Measurements from ENCODE around the gene SCAMP4. TPM values are rescaled to one million over a fixed set of nuclear protein-coding genes. Genes with fewer than 3 reads are reported as not detected.

SCAMP4 gene
- total RNA-seq, 2 experiments from 2014 or later = 21.3 to 49.9 TPM

DNA sequence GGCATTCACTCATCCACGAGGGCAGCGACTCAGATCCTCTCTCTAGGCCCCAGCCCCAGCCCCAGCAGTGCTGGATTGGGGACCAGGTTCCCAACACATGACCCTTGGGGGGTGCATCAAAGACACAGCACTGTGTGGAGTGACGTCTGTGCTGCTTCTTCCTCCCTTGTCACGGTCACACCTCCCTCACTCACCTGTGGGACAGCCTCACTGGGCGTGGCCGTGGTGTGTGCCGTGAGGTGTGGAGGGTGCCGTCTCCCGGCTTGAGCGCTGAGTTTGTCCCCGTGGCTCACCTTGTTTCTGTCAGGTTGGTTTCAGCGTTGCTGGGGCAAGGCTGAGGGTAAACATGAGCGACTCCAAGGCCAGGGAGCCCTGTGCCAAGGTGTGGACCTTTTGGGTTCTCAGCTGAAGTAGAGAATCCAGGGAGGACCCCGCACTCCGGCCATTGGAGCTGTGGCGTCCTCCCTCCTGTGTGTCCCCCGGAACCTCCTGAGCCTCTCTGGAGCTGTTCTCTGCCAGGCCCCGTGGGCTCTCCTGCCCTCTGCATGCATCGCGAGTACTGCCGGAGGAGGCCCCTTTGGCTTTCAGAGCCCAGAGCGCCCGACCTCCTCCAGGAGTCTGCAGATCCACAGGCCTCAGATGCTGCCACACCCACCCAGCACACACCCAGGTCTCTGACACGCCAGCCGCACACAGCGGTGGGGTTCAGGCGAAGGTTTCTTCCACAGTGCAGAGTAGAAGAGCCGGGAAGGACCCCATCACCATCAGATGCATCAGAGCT is 69.4 kb downstream of the SCAMP4 start:
- DNase-seq (ENCODE audit: low spot score) = no peak
- H3K9me2 ChIP-seq (ENCODE audit: insufficient read depth, low read length) = no peaks in the 10 kb centered on the region
- POLR2A ChIA-PET = no interaction called here
- no peak overlapping the region for H3K4me2 ChIP-seq (ENCODE audit: low read length)
- H3K4me1 ChIP-seq (ENCODE audit: insufficient read depth, low read length, poor library complexity, severe bottlenecking) = no peaks in the 10 kb centered on the region
- no peaks in the 10 kb centered on the region for H3K9me3 ChIP-seq (ENCODE audit: low read length)
- CTCF ChIA-PET (ENCODE audit: unreplicated experiment) = no interaction called here
- H4K20me1 ChIP-seq (ENCODE audit: insufficient read depth, low read length) = no peaks in the 10 kb centered on the region; the same call in 1 of the 2 replicates
- TF ChIP-seq CTCF (conservative IDR thresholded peaks at IDR 0.05; ENCODE audit: low read length) = no peak
- TF ChIP-seq EZH2phosphoT487 (IDR thresholded peaks at IDR 0.05; ENCODE audit: borderline replicate concordance, low read depth, low read length) = no peak
- intact Hi-C loops (cut with micrococcal nuclease; ENCODE audit: unreplicated experiment) = no loop called here
- peaks cover 47% of the 10 kb centered on the region for H3K36me3 ChIP-seq (ENCODE audit: insufficient read depth, low read length)
- no peak overlapping the region for H2AFZ ChIP-seq (ENCODE audit: low read length)
- H3K79me2 ChIP-seq (ENCODE audit: insufficient read depth, low read depth, low read length) = no peaks in the 10 kb centered on the region; the same call in 1 of the 2 replicates
- no TSS peak for BruUV-seq (replicated peaks)
- no peak overlapping the region for H3K4me3 ChIP-seq (ENCODE audit: low read depth, low read length, poor library complexity, severe bottlenecking)
- H3K27ac ChIP-seq (ENCODE audit: low read depth, low read length, poor library complexity, severe bottlenecking) = no peak overlapping the region

- CTCF ChIA-PET (ENCODE audit: unreplicated experiment) = no interaction called here
Observed at GRCh38 chr19:1975162-1975480, 69.9 kb downstream of the SCAMP4 start.

More at GRCh38 chr19:1975162-1975480, 69.9 kb downstream of the SCAMP4 start:
- H3K4me1 ChIP-seq (ENCODE audit: insufficient read depth, low read length, poor library complexity, severe bottlenecking) = no peaks in the 10 kb centered on the region
- H3K4me2 ChIP-seq (ENCODE audit: low read length) = no peak overlapping the region
- no peak overlapping the region for H3K27ac ChIP-seq (ENCODE audit: low read depth, low read length, poor library complexity, severe bottlenecking)
- no peak overlapping the region for H2AFZ ChIP-seq (ENCODE audit: low read length)
- H3K79me2 ChIP-seq (ENCODE audit: insufficient read depth, low read depth, low read length) = no peaks in the 10 kb centered on the region; the same call in 1 of the 2 replicates
- no peaks in the 10 kb centered on the region for H3K9me2 ChIP-seq (ENCODE audit: insufficient read depth, low read length)
- no peak for DNase-seq (ENCODE audit: low spot score)
- H4K20me1 ChIP-seq (ENCODE audit: insufficient read depth, low read length) = no peaks in the 10 kb centered on the region; the same call in 1 of the 2 replicates
- POLR2A ChIA-PET = no interaction called here
- no TSS peak for BruUV-seq (replicated peaks)
- TF ChIP-seq EZH2phosphoT487 (IDR thresholded peaks at IDR 0.05; ENCODE audit: borderline replicate concordance, low read depth, low read length) (no peak), CTCF (conservative IDR thresholded peaks at IDR 0.05; ENCODE audit: low read length) (no peak)
- H3K9me3 ChIP-seq (ENCODE audit: low read length) = no peaks in the 10 kb centered on the region
- H3K4me3 ChIP-seq (ENCODE audit: low read depth, low read length, poor library complexity, severe bottlenecking) = no peak overlapping the region
- peaks cover 48% of the 10 kb centered on the region for H3K36me3 ChIP-seq (ENCODE audit: insufficient read depth, low read length)
- intact Hi-C loops (cut with micrococcal nuclease; ENCODE audit: unreplicated experiment) = no loop called here

Other genes with a start within 250 kb of the SCAMP4 start
- not detected in 2 replicates for gene ONECUT3, start 151.9 kb upstream of the SCAMP4 start, total RNA-seq (2014; rRNA removed; shearing (Covaris generic))
- gene ONECUT3, start 151.9 kb upstream of the SCAMP4 start, total RNA-seq (2022) = not detected in 2 replicates
- 5.9 and 7.4 TPM in 2 replicates for gene ATP8B3, start 93.1 kb upstream of the SCAMP4 start, total RNA-seq (2014; rRNA removed; shearing (Covaris generic))
- 19.3 and 21.2 TPM in 2 replicates for gene ATP8B3, start 93.1 kb upstream of the SCAMP4 start, total RNA-seq (2022)
- gene REXO1, start 56.9 kb upstream of the SCAMP4 start, total RNA-seq (2014; rRNA removed; shearing (Covaris generic)) = 13.9 and 24.0 TPM in 2 replicates
- 52.8 and 54.9 TPM in 2 replicates for gene REXO1, start 56.9 kb upstream of the SCAMP4 start, total RNA-seq (2022)
- gene KLF16, start 41.8 kb upstream of the SCAMP4 start, total RNA-seq (2014; rRNA removed; shearing (Covaris generic)) = 9.4 and 9.6 TPM in 2 replicates
- gene KLF16, start 41.8 kb upstream of the SCAMP4 start, total RNA-seq (2022) = 39.1 and 44.4 TPM in 2 replicates
- gene ABHD17A, start 19.9 kb upstream of the SCAMP4 start, total RNA-seq (2014; rRNA removed; shearing (Covaris generic)) = 98.7 and 130 TPM in 2 replicates
- 64.2 and 71.3 TPM in 2 replicates for gene ABHD17A, start 19.9 kb upstream of the SCAMP4 start, total RNA-seq (2022)
- gene ADAT3, start within 50 bp of the SCAMP4 start, total RNA-seq (2014; rRNA removed; shearing (Covaris generic)) = 5.6 and 7.9 TPM in 2 replicates
- 13.1 and 16.4 TPM in 2 replicates for gene ADAT3, start within 50 bp of the SCAMP4 start, total RNA-seq (2022)
- gene CSNK1G2, start 35.8 kb downstream of the SCAMP4 start, total RNA-seq (2014; rRNA removed; shearing (Covaris generic)) = 133 and 151 TPM in 2 replicates
- gene CSNK1G2, start 35.8 kb downstream of the SCAMP4 start, total RNA-seq (2022) = 95.9 TPM in 2 replicates
- gene BTBD2, start 110.3 kb downstream of the SCAMP4 start, total RNA-seq (2014; rRNA removed; shearing (Covaris generic)) = 41.9 and 53.9 TPM in 2 replicates
- 91.6 and 109 TPM in 2 replicates for gene BTBD2, start 110.3 kb downstream of the SCAMP4 start, total RNA-seq (2022)
- gene MKNK2, start 145.8 kb downstream of the SCAMP4 start, total RNA-seq (2014; rRNA removed; shearing (Covaris generic)) = 97.0 and 115 TPM in 2 replicates
- gene MKNK2, start 145.8 kb downstream of the SCAMP4 start, total RNA-seq (2022) = 200 and 225 TPM in 2 replicates
- gene MOB3A, start 190.9 kb downstream of the SCAMP4 start, total RNA-seq (2014; rRNA removed; shearing (Covaris generic)) = 41.7 and 54.6 TPM in 2 replicates
- 87.5 and 111 TPM in 2 replicates for gene MOB3A, start 190.9 kb downstream of the SCAMP4 start, total RNA-seq (2022)
- 11.2 and 12.9 TPM in 2 replicates for gene IZUMO4, start 191.5 kb downstream of the SCAMP4 start, total RNA-seq (2014; rRNA removed; shearing (Covaris generic))
- 6.1 and 7.3 TPM in 2 replicates for gene IZUMO4, start 191.5 kb downstream of the SCAMP4 start, total RNA-seq (2022)
- gene AP3D1, start 246.2 kb downstream of the SCAMP4 start, total RNA-seq (2014; rRNA removed; shearing (Covaris generic)) = 56.6 and 80.0 TPM in 2 replicates
- 95.0 and 99.8 TPM in 2 replicates for gene AP3D1, start 246.2 kb downstream of the SCAMP4 start, total RNA-seq (2022)

Measured in OCI-LY7 (cell line).